ENCODE measurements around the gene DUOX1. TPM values are rescaled to one million over a fixed set of nuclear protein-coding genes. Genes with fewer than 3 reads are reported as not detected.

Gene DUOX1
- total RNA-seq, 1 donor, result not detected

GRCh38 chr15:45143946-45144345, 14.2 kb downstream of the DUOX1 start:
- TF ChIP-seq CTCF (IDR thresholded peaks at IDR 0.05; ENCODE audit: insufficient read depth, low read length), result no peak
- H3K4me3 ChIP-seq (ENCODE audit: low read depth, low read length), result no peak overlapping the region
- DNase-seq (ENCODE audit: low read depth), result no peak

- no peak for DNase-seq (ENCODE audit: low read depth)
- no peak for TF ChIP-seq CTCF (IDR thresholded peaks at IDR 0.05; ENCODE audit: insufficient read depth, low read length)
- no peak overlapping the region for H3K4me3 ChIP-seq (ENCODE audit: low read depth, low read length)
Observed at GRCh38 chr15:45144775-45145174, 15.0 kb downstream of the DUOX1 start.

GRCh38 chr15:45146405-45146804, 16.6 kb downstream of the DUOX1 start:
- DNase-seq (ENCODE audit: low read depth), result no peak
- no peak for TF ChIP-seq CTCF (IDR thresholded peaks at IDR 0.05; ENCODE audit: insufficient read depth, low read length)
- H3K4me3 ChIP-seq (ENCODE audit: low read depth, low read length), result no peak overlapping the region

- no peak for DNase-seq (ENCODE audit: low read depth)
- no peak overlapping the region for H3K4me3 ChIP-seq (ENCODE audit: low read depth, low read length)
- TF ChIP-seq CTCF (IDR thresholded peaks at IDR 0.05; ENCODE audit: insufficient read depth, low read length), result no peak
Observed at GRCh38 chr15:45147606-45148005, 17.8 kb downstream of the DUOX1 start.

- no peak for TF ChIP-seq CTCF (IDR thresholded peaks at IDR 0.05; ENCODE audit: insufficient read depth, low read length)
Observed at GRCh38 chr15:45148076-45149059, 18.6 kb downstream of the DUOX1 start.

GRCh38 chr15:45149060-45149459, 19.3 kb downstream of the DUOX1 start:
- H3K4me3 ChIP-seq (ENCODE audit: low read depth, low read length), result no peak overlapping the region
- TF ChIP-seq CTCF (IDR thresholded peaks at IDR 0.05; ENCODE audit: insufficient read depth, low read length), result no peak
- DNase-seq (ENCODE audit: low read depth), result no peak

More at GRCh38 chr15:45148076-45149059, 18.6 kb downstream of the DUOX1 start:
- no peak for DNase-seq (ENCODE audit: low read depth)
- H3K4me3 ChIP-seq (ENCODE audit: low read depth, low read length), result no peak overlapping the region
